Activated naive CD4-positive, alpha-beta T cell treated with anti-CD3 and anti-CD28 coated beads, Interleukin-2, amount 50 U/mL, for 16 hours (primary cell): Measurements from ENCODE around the gene GGA1.
"Not testable (repeated sequence)": the region's sequence is repeated elsewhere in the genome, so short reads cannot be mapped to it uniquely, and the experiment has no call there.

Source experiments
- DNase-seq: peaks from one replicate; pipeline ENCODE4 v3.0.0-alpha.2; 2020

Gene GGA1

DNA sequence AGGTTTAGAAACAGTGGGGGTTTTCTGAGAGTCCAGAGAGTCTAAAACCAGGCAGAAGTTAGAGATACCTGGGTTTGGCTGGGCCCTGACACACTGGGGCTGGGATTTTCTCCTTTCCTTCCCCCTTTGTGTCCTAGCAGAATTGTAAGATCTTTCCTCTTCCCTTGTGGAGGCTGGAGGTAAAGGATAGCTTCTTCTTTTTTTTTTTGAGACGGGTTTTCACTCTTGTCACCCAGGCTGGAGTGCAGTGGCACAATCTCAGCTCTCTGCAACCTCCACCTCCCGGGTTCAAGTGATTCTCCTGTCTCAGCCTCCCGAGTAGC is 1.5 kb downstream of the GGA1 start:
- DNase-seq: not testable (repeated sequence)

DNA sequence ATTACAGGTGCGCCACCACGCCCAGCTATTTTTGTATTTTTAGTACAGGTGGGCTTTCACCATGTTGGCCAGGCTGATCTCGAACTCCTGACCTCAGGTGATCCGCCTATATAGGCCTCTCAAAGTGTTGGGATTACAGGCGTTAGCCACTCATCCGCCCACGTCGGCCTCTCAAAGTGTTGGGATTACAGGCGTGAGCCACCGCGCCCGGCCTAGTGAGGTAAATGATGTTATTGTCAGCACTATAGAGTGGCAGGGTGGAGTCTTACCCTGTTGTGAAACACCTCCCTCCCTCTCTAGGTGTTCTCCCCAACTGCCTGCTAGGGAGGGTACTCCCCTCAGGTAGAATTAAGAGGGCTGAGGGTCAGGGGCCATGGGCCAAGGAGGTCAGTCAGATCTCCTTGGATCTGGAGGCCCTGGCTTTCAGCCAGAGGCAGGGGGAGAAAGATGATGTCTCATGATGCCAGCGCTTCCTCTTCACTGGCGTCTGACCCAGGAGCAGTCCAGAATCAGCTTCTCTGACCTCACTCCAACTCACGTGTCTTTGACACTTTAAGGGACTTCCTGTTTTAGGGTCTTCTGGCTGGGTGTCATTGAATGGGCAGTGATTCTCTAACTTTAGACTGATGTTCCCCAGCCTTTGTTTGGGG is 2.0 kb downstream of the GGA1 start:
- no peak for DNase-seq

DNA sequence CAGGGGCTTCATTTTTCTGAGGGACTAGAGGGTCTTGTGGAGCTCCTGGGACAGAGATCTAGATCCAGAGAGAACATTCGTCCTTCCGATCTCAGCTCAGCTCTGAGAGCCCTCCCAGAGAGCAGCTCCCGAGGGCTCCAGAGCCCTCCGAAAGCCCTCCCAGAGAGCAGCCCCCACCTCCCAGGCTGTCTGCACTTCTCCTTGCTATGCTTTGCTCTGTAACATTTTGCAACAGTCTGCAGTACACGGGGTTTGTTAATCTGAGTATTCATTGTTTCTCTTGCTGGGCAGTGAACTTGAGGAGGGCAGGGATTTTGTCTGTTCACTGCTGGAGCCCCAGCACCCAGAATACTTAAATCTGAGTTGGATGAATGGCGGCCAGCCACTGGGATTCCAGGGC is 2.6 kb downstream of the GGA1 start:
- no peak for DNase-seq

DNA sequence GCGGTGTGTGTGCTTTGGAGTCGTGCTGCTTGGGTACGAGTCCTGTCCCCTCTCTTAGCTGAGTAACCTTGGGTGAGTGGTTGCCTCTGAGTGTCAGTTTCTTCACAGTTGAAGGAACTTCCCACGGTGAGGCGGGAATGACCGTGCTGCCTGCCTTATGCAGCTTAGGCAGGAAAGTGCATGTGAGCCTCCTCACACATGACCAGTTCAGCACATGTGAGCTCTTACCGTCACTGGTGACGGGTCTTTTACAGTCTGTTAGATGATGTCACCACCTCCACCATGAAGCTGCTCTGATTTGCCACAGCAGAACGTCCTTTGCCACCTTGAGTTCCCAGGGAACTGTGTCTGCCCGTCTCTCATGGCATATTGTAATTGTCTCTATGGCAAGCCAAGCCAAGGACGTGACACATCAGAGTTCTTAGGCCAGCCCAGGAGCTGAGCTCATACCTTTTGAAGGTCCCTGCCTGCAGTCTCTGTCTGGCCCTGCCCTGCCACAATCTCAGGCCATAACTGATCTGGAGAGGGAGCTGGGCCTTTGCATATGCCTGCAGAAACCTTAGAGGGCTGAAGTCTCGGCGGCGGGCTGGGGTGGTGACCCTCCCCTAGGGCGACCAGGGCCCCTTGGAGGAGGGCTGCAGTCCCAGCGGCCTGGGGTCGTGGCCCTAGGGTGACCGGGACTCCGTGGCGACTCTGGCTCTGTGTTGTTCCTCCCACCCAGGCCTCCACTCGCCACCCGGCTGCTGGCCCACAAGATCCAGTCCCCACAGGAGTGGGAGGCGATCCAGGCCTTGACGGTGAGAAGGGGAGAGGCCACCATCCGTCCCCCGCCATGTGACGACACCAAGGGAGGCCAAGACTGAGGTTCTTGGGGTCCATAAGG is 7.8 kb downstream of the GGA1 start:
- no peak for DNase-seq

DNA sequence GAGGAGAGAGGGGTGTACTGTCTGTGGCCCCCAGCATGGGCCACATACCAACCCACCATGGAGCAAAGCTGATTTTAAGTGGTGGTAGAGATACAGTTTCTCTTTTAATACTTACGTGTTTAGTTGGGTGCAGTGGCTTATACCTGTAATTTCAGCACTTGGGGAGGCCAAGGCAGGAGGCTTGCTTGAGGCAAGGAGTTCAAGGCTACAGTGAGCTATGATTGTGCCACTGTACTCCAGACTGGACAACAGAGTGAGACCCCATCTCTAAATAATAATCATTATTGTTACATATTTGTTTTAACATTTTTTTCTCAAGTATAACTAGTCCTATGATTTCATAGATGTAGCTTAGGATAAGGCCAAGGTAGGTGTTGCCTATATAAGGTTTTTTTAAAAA is 8.8 kb downstream of the GGA1 start:
- no peak for DNase-seq

DNA sequence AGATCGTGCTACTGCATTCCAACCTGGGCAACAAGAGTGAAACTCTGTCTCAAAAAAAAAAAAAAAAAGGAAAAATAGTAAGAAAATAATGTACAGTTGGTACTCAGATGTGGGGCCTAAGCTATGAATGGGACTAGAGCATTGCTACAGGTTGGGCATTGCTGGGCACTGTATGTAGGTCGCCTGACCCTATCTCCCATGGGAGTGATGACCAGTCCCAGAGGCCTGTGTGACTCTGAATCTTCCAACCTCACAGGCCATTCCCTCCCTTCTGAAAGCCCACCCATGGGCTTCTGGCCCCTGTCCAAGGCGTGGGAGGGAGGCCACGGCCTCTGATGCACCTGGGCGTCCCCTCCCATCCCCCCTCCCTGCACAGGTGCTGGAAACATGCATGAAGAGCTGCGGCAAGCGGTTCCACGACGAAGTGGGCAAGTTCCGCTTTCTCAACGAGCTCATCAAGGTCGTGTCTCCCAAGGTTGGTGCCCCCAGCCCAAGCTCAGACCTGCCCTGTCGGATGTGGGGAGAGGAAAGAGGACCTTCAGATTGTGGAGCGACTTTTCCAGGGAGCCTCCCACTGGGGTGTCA is 9.5 kb downstream of the GGA1 start:
- DNase-seq: no peak

DNA sequence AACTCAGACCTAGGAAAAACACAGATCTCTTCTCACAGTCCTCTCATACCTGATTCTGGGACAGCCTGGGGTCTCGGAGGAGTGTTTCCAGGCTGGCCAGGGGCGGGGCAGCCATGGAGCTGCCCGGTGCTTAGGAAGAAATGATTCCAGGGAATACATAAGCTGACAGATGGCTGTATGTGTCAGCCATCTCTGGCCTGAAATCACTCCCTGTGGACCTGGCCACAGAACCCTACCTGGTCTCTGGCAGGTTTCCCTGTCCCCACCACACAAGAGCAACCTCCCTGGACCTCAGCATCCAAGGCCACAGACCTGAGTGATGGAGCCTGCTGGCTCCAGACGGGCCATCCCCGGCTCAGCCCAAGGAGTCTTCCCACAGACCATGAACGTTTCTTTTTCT is 10.0 kb downstream of the GGA1 start:
- DNase-seq: no peak

DNA sequence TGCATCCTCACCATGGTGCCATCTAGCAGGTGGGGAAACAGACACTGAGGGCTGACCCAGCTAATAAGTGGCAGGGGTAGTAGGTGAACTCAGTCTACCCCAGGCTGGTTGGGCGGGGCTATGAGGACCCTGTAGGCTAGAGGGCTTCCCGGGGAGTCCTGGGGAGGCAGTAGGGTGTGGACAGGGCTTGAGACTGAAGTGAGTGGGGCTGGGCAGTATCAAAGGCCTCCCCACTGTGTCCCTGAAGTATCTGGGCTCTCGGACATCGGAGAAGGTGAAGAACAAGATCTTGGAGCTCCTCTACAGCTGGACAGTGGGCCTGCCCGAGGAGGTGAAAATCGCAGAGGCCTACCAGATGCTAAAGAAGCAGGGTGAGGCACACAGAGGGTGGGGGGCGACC is 11.4 kb downstream of the GGA1 start:
- no peak for DNase-seq

DNA sequence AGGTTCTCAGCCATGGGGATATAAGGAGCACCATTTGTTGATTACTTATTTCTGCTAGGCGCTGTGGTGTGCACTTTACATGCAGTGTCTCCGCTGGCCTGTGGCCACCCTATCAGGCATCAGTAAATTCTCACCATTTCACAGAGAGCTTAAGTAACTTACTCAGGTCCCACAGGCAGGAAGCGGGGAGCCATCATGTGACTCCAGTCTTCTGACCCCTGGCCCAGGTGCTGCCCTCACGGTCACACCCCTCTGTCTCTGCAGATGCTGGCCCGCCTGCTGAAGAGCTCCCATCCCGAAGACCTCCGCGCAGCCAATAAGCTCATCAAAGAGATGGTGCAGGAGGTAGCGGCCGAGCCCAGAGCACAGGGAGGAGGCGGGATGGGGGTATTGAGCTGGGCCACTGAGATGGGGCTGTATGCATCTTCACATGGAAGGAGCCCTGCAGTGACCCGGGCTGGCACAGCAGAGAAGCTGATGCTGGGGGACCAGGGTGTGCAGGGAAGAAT is 12.8 kb downstream of the GGA1 start:
- DNase-seq: no peak

DNA sequence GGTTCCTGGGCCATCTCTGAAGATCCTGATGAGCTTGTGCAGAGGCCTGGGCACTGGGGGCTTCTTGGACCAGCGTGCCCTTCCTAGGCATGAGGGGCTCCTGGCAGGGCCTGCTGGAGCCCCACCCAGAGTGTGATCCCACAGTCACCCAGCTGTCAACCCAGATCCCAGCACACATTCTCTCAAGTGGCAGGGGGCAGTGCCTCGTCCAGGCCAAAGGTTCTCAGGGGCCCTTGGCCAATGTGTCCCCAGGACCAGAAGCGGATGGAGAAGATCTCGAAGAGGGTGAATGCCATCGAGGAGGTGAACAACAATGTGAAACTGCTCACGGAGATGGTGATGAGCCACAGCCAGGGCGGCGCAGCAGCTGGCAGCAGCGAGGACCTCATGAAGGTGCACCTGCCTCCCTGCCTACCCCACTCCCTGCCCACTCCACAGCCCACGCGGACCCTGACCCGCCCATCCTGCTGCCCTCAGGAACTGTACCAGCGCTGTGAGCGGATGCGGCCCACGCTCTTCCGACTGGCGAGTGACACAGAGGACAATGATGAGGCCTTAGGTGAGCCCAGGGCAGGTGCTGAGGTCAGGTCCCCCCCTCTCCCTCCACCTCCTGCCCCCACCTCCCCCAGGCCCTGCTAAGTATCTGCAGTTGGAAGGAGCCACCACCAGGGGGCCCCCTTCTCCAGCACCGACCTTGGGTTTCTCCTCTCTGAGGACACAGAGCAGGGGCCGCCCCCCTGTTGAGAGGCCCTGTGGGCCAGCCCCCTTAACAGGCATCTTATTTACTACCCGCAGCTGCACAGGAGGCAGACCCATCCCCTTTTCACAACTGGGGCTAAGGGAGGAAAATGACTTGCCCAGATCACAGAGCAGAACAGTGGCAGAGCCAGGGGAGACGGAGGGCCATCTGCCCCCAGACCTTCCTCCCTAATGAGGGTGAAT is 14.7 kb downstream of the GGA1 start:
- peak; percentile 76 for DNase-seq

DNA sequence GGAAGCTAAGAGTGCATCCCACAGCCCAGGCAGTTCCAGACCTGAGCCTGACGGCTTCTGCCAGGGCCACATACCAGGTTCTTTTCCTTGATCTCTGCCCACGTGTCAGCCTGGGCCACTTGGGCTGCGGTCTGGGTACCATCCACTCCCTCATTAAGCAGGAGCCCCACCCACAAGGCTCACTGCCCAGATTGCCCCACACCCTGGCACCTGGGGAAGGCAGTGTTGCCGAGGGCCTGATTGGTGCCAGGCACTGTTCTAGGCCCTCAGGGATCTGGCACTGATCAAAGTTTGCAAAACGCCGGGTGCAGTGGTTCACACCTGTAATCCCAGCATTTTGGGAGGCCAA is 15.4 kb downstream of the GGA1 start:
- no peak for DNase-seq

DNA sequence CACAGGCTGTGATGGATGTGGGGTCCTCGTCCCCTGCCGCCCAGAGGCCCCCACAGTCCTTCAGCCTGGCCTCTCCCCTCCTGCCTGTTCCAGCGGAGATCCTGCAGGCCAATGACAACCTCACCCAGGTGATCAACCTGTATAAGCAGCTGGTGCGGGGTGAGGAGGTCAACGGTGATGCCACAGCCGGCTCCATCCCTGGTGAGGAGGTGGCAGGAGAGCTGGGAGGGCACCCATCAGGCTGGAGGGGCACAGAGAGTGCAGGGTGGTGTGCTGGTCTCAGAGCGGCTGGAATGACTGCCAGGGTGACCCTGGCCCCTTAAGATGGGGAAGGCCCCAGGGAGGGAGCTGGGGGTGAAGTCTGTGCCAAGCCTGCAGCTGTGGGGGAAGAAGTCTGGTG is 16.2 kb downstream of the GGA1 start:
- no peak for DNase-seq

DNA sequence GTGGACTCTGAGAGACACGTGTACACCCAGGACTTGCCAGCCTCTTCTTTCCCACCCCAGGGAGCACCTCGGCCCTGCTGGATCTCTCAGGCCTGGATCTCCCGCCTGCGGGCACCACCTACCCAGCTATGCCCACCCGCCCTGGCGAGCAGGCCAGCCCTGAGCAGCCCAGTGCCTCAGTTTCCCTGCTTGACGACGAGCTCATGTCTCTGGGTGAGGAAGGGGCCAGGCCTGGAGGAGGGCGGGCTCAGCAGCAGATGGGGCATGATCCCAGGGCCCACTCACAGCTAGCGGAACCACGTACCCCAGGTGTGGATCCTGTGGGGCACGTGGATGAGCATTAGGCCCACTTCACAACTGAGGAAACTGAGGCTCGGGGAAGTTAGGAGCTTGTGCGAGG is 17.1 kb downstream of the GGA1 start:
- DNase-seq: no peak

DNA sequence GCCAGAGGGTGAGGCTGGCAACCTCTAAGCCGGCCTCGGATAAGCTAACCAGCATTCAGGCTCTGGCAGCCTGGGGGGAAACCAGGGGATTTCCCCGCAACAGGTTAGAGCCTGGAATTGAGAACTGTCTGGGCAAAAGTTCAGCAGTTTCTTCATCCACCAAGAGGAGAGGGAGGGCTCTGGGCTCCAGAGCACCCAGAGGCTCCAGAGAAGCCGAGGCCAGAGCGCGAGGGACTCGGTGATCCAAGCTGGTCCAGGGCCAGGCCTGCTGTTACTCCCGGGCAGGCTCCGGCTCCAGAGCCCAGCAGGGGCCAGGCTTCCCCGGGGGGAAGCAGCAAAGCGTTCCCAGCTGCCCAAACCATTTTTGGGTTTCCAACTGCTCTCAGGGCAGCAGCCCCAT is 17.5 kb downstream of the GGA1 start:
- no peak for DNase-seq

DNA sequence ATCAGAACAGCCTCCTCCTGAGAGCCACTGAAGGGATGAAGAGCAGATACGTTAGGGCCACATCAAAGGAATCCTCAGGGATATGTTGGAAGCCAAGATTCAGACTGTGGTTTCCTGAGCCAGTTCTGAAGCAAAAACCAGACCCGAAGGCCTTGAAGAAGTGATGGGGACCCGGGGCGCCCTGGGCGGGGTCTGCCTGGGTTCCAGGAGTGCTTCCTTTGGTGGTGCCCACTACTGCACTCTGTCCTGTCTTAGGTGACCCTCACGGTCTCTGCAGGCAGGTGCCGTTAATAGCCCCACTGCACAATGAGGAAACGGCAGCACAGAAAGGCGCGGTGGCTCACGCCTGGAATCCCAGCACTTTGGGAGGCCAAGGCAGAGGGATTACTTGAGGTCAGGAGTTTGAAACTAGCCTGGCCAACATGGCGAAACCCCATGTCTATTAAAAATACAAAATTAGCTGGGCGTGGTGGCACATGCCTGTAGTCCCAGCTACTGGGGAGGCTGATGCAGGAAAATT is 18.0 kb downstream of the GGA1 start:
- no peak for DNase-seq

DNA sequence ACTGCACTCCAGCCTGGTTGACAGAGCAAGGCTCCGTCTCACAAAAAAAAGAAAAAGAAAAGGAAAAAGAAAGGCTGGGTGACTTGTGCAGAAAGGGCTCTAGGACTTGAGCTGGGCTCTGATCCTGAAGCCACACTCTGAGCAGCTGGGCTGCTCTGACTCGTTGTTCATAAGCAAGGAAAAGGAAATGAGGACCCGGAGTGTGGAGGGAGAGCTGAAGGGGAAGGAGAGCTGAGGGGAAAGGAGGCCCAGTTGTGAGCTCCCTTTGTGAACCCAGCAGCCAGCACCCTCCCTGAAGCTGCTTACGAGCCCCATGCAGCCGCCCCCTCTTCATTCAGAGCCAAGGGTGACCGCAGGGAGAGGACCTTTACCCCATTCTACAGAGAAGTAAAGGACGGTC is 18.5 kb downstream of the GGA1 start:
- DNase-seq: no peak

DNA sequence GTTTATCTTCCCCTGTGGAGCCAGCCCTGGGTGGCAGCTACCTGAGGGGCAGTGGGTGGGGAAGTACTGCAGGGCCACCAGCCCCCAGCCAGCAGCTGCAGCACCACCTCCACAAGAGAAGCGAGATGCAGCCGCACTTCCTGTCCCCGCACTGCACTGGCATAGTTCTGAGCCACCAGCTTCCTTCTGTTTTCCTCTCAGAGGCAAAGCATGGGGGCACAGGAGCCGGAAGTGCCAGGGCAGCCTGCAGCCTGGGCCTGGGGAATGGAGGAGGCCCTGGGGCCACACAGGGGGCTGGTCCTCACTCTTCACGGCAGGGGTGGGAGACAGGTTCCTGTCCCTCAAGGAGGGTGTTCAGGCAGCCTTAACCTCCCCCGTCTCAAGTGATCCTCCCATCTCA is 18.9 kb downstream of the GGA1 start:
- DNase-seq: peak; percentile 44

DNA sequence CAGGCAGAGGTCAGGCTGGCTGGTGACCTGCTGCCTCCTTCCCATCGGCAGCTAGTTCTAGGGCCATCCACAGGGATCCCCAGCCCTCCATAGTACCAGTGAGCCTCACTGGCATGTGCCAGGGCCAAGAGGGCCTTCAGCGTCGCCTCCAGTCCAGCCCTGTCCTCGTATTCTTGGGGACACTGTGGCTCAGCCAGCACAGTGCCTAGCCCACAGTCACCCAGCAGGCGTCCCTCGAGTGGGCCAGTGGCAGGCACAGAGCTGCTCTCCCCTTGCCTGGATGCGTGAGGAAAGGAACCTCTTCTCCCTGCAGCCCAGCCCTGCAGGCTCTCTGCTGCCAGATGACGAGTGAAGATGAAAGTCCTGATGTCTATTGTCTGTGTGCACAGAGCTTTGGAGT is 20.2 kb downstream of the GGA1 start:
- DNase-seq: no peak

DNA sequence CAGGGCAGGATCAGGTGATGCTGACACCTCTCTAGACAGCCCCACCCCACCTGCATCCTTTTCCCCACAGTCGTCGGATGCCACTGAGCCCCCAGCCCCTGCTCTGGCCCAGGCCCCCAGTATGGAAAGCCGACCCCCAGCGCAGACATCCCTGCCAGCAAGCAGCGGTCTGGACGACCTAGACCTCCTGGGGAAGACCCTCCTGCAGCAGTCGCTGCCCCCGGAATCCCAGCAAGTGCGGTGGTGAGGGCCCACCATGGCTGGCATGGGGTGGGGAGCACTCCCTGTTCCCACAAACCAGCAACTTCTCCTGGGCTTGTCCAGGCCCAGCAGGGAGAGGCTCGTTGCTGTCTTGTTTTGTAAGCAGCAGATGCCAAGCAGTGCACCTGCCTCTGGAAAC is 21.3 kb downstream of the GGA1 start:
- DNase-seq: no peak

DNA sequence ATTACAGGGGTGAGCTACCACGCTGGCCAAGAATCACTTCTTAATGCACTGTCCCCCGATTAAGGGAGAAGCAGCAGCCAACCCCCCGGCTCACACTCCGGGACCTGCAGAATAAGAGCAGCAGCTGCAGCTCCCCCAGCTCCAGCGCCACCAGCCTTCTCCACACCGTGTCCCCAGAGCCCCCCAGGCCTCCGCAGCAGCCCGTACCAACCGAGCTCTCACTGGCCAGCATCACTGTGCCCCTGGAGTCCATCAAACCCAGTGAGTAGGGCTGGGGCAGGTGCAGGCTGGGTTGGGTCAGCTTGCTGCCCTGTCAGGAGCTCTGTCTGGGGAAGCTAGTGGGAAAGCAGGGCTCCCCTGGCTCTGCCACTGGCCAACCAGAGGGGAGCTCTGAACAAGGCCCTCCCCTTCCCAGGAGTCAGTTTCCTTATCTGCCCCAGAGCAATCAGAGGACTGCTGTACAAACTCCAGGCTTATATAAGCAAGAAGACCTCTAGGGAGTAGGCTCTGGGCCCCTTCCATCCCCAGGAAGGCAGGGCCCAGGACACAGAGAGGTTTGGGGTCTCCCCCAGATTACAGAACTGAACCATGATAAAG is 22.3 kb downstream of the GGA1 start:
- DNase-seq: no peak

DNA sequence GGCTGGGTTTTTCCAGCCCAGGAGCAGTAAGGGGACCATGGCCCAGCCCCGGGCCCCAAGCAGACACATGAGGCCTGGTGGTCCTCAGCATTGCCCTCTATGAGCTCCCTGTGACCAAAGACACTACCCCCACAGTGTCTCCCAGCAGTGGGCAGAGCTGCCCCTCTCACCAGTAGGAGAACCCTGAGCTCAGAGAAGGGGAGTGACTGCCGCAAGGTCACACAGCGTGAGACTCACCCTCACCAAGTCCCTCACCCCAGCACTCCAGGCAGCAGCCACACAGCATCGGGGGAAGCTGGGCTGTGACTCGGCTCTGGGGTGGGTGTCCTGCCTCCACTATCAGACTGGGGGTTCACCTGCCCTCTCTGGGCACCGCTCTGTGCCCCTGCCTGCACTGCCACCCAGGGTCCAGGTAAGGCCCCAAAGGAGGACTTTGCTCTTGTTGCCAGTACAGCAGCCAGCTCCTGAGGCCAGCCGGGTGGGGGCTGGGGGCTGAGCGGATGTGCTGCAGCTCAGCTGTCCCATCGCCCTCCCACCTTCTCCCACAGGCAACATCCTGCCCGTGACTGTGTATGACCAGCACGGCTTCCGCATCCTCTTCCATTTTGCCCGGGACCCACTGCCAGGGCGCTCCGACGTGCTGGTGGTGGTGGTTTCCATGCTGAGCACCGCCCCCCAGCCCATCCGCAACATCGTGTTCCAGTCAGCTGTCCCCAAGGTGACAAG is 23.0 kb downstream of the GGA1 start:
- no peak for DNase-seq
